Measurements from ENCODE around the gene SPEG.
A peak's percentile ranks its signal among the peaks of the same experiment; 100 is the strongest.

The SPEG gene

GRCh38 chr2:219443697-219444023 is 9.0 kb downstream of the SPEG start:
- no peak for DNase-seq (ENCODE audit: low spot score)

- DNase-seq (ENCODE audit: low spot score), result no peak
Observed at GRCh38 chr2:219444566-219445091, 10.0 kb downstream of the SPEG start.

GRCh38 chr2:219445220-219445640 is 10.6 kb downstream of the SPEG start:
- DNase-seq (ENCODE audit: low spot score), result no peak

- DNase-seq (ENCODE audit: low spot score), result no peak
Observed at GRCh38 chr2:219446101-219446504, 11.5 kb downstream of the SPEG start.

GRCh38 chr2:219446689-219447088 is 12.0 kb downstream of the SPEG start:
- no peak for DNase-seq (ENCODE audit: low spot score)

- DNase-seq (ENCODE audit: low spot score), result no peak
Observed at GRCh38 chr2:219447242-219448098, 12.8 kb downstream of the SPEG start.

- no peak for DNase-seq (ENCODE audit: low spot score)
Observed at GRCh38 chr2:219448099-219448775, 13.6 kb downstream of the SPEG start.

- no peak for DNase-seq (ENCODE audit: low spot score)
Observed at GRCh38 chr2:219448776-219449341, 14.2 kb downstream of the SPEG start.

GRCh38 chr2:219449609-219450008 is 15.0 kb downstream of the SPEG start:
- DNase-seq (ENCODE audit: low spot score), result no peak

- no peak for DNase-seq (ENCODE audit: low spot score)
Observed at GRCh38 chr2:219451661-219452360, 17.2 kb downstream of the SPEG start.

GRCh38 chr2:219452361-219453317 is 18.0 kb downstream of the SPEG start:
- no peak for DNase-seq (ENCODE audit: low spot score)

GRCh38 chr2:219453671-219454590 is 19.3 kb downstream of the SPEG start:
- DNase-seq (ENCODE audit: low spot score), result no peak

GRCh38 chr2:219455581-219455980 is 20.9 kb downstream of the SPEG start:
- DNase-seq (ENCODE audit: low spot score), result no peak

GRCh38 chr2:219457784-219458369 is 23.2 kb downstream of the SPEG start:
- DNase-seq (ENCODE audit: low spot score), result no peak

- no peak for DNase-seq (ENCODE audit: low spot score)
Observed at GRCh38 chr2:219458996-219459395, 24.4 kb downstream of the SPEG start.

GRCh38 chr2:219459460-219460311 is 25.0 kb downstream of the SPEG start:
- peak; percentile 9 for DNase-seq (ENCODE audit: low spot score)

GRCh38 chr2:219460424-219460926 is 25.8 kb downstream of the SPEG start:
- DNase-seq (ENCODE audit: low spot score), result no peak

- DNase-seq (ENCODE audit: low spot score), result no peak
Observed at GRCh38 chr2:219461047-219461514, 26.4 kb downstream of the SPEG start.

All from CD4-positive, alpha-beta T cell treated with Interleukin-15 for 4 hours (primary cell).